Measurements from ENCODE around the gene PLA2G4B. TPM values are rescaled to one million over a fixed set of nuclear protein-coding genes. Genes with fewer than 3 reads are reported as not detected.

The PLA2G4B gene
- total RNA-seq, 1 donor from 2014 or later: 1.8 TPM

- Histone ChIP-seq H2AFZ (ENCODE audit: low read depth, low read length) (no peak overlapping the region), H3K79me2 (ENCODE audit: insufficient read depth, low read length) (no peaks in the 10 kb centered on the region), H3K27ac (ENCODE audit: low read depth, low read length) (no peak overlapping the region), H3K4me2 (ENCODE audit: low read length) (no peak overlapping the region), H3K9me3 (ENCODE audit: insufficient read depth, low read depth, low read length) (no peaks in the 10 kb centered on the region), H3K9ac (ENCODE audit: low read length) (no peak overlapping the region), H3K4me3 (ENCODE audit: insufficient read depth, low read depth, low read length) (no peak overlapping the region), H3K4me1 (ENCODE audit: insufficient read depth, low read length) (no peaks in the 10 kb centered on the region), H3K36me3 (ENCODE audit: insufficient read depth, low read length) (no peaks in the 10 kb centered on the region), H3K27me3 (ENCODE audit: insufficient read depth, low read length) (no peaks in the 10 kb centered on the region), H4K20me1 (ENCODE audit: insufficient read depth, low read length) (peaks cover 5% of the 10 kb centered on the region)
- Mint-ChIP-seq H3K27me3 (ENCODE audit: low read depth, unreplicated experiment) (peaks cover 17% of the 10 kb centered on the region), H3K4me1 (ENCODE audit: low read depth, unreplicated experiment) (no peaks in the 10 kb centered on the region), H3K9me3 (ENCODE audit: unreplicated experiment) (no peaks in the 10 kb centered on the region), H3K36me3 (ENCODE audit: low read depth, unreplicated experiment) (peaks cover 20% of the 10 kb centered on the region), H3K4me3 (ENCODE audit: unreplicated experiment) (no peak overlapping the region), H3K27ac (ENCODE audit: unreplicated experiment) (no peak overlapping the region)
- no peak for DNase-seq (ENCODE audit: low read depth)
- no peak for TF ChIP-seq EZH2 (IDR thresholded peaks at IDR 0.05; ENCODE audit: insufficient read depth, low read length)
- TF ChIP-seq, protein P1, sequence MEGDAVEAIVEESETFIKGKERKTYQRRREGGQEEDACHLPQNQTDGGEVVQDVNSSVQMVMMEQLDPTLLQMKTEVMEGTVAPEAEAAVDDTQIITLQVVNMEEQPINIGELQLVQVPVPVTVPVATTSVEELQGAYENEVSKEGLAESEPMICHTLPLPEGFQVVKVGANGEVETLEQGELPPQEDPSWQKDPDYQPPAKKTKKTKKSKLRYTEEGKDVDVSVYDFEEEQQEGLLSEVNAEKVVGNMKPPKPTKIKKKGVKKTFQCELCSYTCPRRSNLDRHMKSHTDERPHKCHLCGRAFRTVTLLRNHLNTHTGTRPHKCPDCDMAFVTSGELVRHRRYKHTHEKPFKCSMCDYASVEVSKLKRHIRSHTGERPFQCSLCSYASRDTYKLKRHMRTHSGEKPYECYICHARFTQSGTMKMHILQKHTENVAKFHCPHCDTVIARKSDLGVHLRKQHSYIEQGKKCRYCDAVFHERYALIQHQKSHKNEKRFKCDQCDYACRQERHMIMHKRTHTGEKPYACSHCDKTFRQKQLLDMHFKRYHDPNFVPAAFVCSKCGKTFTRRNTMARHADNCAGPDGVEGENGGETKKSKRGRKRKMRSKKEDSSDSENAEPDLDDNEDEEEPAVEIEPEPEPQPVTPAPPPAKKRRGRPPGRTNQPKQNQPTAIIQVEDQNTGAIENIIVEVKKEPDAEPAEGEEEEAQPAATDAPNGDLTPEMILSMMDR (IDR thresholded peaks at IDR 0.05; ENCODE audit: insufficient read depth, low read depth, low read length): no peak
- FAIRE-seq: no peak
Measured at GRCh38 chr15:41887893-41888292, 49.2 kb downstream of the PLA2G4B start.

DNA sequence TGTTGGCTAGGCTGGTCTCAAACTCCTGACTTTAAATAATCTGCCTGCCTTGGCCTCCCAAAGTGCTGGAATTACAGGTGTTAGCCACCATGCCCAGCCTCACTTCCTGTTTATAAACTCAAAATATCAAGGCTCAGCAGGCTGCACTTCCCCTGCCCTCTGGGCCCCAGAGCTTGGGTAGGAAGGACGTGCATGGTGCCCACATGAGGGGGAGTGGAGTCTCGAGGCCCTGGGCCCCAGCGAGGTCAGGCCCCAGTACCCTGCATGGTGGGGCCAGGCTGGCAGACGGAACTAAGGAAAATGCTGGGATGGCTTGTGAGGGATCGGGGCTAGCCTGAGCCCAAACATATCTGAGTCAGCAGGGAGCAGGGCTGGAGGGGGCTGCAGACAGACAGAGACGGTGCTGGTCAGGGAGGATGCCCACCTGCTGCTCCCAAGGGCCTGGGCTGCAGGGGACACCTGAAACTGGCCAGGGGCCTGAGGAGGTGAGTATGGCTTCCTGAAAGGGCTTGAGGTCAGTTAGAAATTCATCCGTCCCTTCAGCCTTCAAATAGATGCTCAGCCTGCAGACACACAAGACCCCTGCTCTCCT is 50.1 kb downstream of the PLA2G4B start:
- TF ChIP-seq, protein P1 (IDR thresholded peaks at IDR 0.05; ENCODE audit: insufficient read depth, low read depth, low read length): no peak
- FAIRE-seq: no peak
- Mint-ChIP-seq H3K4me1 (ENCODE audit: low read depth, unreplicated experiment) (peaks cover 2% of the 10 kb centered on the region), H3K4me3 (ENCODE audit: unreplicated experiment) (no peak overlapping the region), H3K9me3 (ENCODE audit: unreplicated experiment) (no peaks in the 10 kb centered on the region), H3K27ac (ENCODE audit: unreplicated experiment) (no peak overlapping the region), H3K36me3 (ENCODE audit: low read depth, unreplicated experiment) (peaks cover 20% of the 10 kb centered on the region), H3K27me3 (ENCODE audit: low read depth, unreplicated experiment) (peaks cover 13% of the 10 kb centered on the region)
- Histone ChIP-seq H3K4me2 (ENCODE audit: low read length) (no peak overlapping the region), H3K36me3 (ENCODE audit: insufficient read depth, low read length) (no peaks in the 10 kb centered on the region), H3K4me3 (ENCODE audit: insufficient read depth, low read depth, low read length) (no peak overlapping the region), H3K27ac (ENCODE audit: low read depth, low read length) (no peak overlapping the region), H3K9me3 (ENCODE audit: insufficient read depth, low read depth, low read length) (no peaks in the 10 kb centered on the region), H2AFZ (ENCODE audit: low read depth, low read length) (no peak overlapping the region), H3K4me1 (ENCODE audit: insufficient read depth, low read length) (no peaks in the 10 kb centered on the region), H3K27me3 (ENCODE audit: insufficient read depth, low read length) (no peaks in the 10 kb centered on the region), H4K20me1 (ENCODE audit: insufficient read depth, low read length) (no peaks in the 10 kb centered on the region), H3K9ac (ENCODE audit: low read length) (no peak overlapping the region), H3K79me2 (ENCODE audit: insufficient read depth, low read length) (no peaks in the 10 kb centered on the region)
- DNase-seq (ENCODE audit: low read depth): no peak

GRCh38 chr15:41890050-41890690 is 51.5 kb downstream of the PLA2G4B start:
- no peak overlapping the region for H3K27ac ChIP-seq (ENCODE audit: low read depth, low read length)
- no peaks in the 10 kb centered on the region for H3K9me3 Mint-ChIP-seq (ENCODE audit: unreplicated experiment)
- H3K4me3 Mint-ChIP-seq (ENCODE audit: unreplicated experiment): no peak overlapping the region
- H3K79me2 ChIP-seq (ENCODE audit: insufficient read depth, low read length): no peaks in the 10 kb centered on the region
- peaks cover 13% of the 10 kb centered on the region for H3K4me1 ChIP-seq (ENCODE audit: insufficient read depth, low read length)
- TF ChIP-seq, protein P1 (IDR thresholded peaks at IDR 0.05; ENCODE audit: insufficient read depth, low read depth, low read length): no peak
- no peak for TF ChIP-seq EZH2 (IDR thresholded peaks at IDR 0.05; ENCODE audit: insufficient read depth, low read length)
- no peak overlapping the region for H3K4me3 ChIP-seq (ENCODE audit: insufficient read depth, low read depth, low read length)
- peaks cover 10% of the 10 kb centered on the region for H3K4me1 Mint-ChIP-seq (ENCODE audit: low read depth, unreplicated experiment)
- peaks cover 16% of the 10 kb centered on the region for H3K36me3 Mint-ChIP-seq (ENCODE audit: low read depth, unreplicated experiment)
- DNase-seq (ENCODE audit: low read depth): no peak
- peaks cover 7% of the 10 kb centered on the region for H3K27me3 Mint-ChIP-seq (ENCODE audit: low read depth, unreplicated experiment)
- H3K4me2 ChIP-seq (ENCODE audit: low read length): no peak overlapping the region
- no peak overlapping the region for H3K9ac ChIP-seq (ENCODE audit: low read length)
- no peak overlapping the region for H2AFZ ChIP-seq (ENCODE audit: low read depth, low read length)
- no peaks in the 10 kb centered on the region for H4K20me1 ChIP-seq (ENCODE audit: insufficient read depth, low read length)
- no peaks in the 10 kb centered on the region for H3K9me3 ChIP-seq (ENCODE audit: insufficient read depth, low read depth, low read length)
- no peaks in the 10 kb centered on the region for H3K36me3 ChIP-seq (ENCODE audit: insufficient read depth, low read length)
- no peak overlapping the region for H3K27ac Mint-ChIP-seq (ENCODE audit: unreplicated experiment)
- FAIRE-seq: no peak
- no peaks in the 10 kb centered on the region for H3K27me3 ChIP-seq (ENCODE audit: insufficient read depth, low read length)

All from astrocyte (in vitro differentiated cells and primary cell).